GM12874 (cell line): Measurements from ENCODE around the gene AGRN.

ENCODE experiments used
- CTCF ChIP-seq: IDR thresholded peaks from 2 replicates; pipeline ENCODE4 v1.5.1; 2011; ENCODE audit warnings: low read depth, mild to moderate bottlenecking, control low read depth, low read length, moderate library complexity; ENCODE audit not compliant: insufficient read depth

Gene AGRN

GRCh38 chr1:1025730-1026129 is 5.8 kb downstream of the AGRN start:
- no peak for TF ChIP-seq CTCF

- no peak for TF ChIP-seq CTCF
Measured at GRCh38 chr1:1026599-1027413, 6.9 kb downstream of the AGRN start.

GRCh38 chr1:1027791-1028190 is 7.9 kb downstream of the AGRN start:
- no peak for TF ChIP-seq CTCF

DNA sequence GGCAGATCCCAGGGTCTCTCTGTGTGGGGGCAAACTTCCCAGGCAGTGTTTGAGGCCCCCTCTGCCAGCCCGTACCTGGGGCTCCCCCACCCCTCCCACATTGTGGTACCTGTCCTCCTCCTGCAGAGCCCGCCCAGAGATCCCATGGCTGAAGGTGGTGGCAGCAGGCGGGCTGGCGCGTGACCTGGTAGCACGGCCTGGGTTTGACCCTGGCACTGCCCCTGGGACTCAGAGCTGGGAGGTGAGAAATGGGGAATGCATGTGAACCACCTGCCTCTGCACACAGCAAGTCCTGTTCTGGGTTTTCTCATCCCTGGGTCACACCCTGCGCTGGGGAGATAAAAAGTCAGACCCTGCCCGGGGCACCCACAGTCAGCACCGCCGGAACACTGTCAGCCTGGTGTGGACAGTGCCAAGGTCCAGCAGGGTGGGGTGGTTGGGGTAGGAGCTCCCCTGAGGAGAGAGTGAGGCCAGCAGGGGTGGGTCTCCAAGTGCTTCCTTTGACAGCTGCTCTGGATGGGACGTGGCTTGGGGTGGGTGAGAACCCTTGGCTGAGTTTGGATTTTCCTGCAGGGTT is 11.8 kb downstream of the AGRN start:
- no peak for TF ChIP-seq CTCF

- TF ChIP-seq CTCF = no peak
Measured at GRCh38 chr1:1032424-1032823, 12.5 kb downstream of the AGRN start.

- TF ChIP-seq CTCF = peak; percentile 92
Measured at GRCh38 chr1:1033009-1033587, 13.2 kb downstream of the AGRN start.

DNA sequence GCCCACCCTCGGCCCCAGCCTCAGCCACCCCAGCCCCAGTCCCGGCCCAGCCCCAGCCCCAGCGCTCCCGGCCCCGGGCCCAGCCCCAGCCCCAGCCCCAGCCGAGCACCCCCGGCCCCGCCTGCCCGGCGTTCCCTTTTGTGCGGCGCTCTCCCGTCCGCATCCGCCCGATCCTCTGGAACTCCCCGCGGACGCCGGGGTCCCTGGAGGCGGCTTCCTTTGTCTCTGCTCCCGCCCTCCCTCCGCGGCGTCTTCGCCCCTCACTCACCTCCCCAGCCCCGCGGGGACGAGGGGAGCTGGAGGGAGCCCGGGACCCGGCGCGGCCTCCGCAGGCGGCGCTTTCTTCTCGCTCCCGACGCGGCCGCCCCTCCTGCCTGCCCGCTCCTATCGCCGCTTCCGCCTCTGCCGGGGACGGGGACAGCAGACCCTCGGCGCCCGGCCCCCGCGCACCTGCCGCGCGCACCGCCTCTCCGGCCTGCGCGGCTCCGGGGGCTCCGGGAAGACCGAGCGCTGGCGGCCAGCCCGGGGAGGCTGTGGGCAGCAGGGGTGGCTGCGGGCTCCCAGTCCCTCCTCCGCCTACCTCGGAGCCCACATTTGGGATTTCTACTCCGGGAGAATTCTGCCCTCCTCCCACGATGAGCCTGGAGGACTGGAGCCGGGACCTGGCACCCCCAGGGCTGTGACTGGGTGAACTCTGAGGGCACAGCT is 14.0 kb downstream of the AGRN start:
- no peak for TF ChIP-seq CTCF
